ENCODE data around the gene PTPN7.
"Not testable (repeated sequence)": the region's sequence is repeated elsewhere in the genome, so short reads cannot be mapped to it uniquely, and the experiment has no call there.

Gene PTPN7

GRCh38 chr1:202189918-202190715 is 29.7 kb upstream of the PTPN7 start:
- H3K4me1 ChIP-seq (ENCODE audit: control insufficient read depth, insufficient read depth, low read length, poor library complexity, severe bottlenecking) = peaks cover 10% of the 10 kb centered on the region
- H3K27ac ChIP-seq (ENCODE audit: insufficient read depth, low read length, poor library complexity, severe bottlenecking) = no peak overlapping the region
- no peaks in the 10 kb centered on the region for H3K9me3 ChIP-seq (ENCODE audit: control insufficient read depth, low read length)
- DNase-seq = no peak
- H3K27me3 ChIP-seq (replicated peaks; ENCODE audit: control insufficient read depth, insufficient read depth, low read length, poor library complexity, severe bottlenecking) = peaks cover 12% of the 10 kb centered on the region
- no peak overlapping the region for H3K4me3 ChIP-seq (ENCODE audit: insufficient read depth, low read depth, low read length, poor library complexity, severe bottlenecking)
- no peaks in the 10 kb centered on the region for H3K36me3 ChIP-seq (ENCODE audit: control insufficient read depth, insufficient read depth, low read length)

DNA sequence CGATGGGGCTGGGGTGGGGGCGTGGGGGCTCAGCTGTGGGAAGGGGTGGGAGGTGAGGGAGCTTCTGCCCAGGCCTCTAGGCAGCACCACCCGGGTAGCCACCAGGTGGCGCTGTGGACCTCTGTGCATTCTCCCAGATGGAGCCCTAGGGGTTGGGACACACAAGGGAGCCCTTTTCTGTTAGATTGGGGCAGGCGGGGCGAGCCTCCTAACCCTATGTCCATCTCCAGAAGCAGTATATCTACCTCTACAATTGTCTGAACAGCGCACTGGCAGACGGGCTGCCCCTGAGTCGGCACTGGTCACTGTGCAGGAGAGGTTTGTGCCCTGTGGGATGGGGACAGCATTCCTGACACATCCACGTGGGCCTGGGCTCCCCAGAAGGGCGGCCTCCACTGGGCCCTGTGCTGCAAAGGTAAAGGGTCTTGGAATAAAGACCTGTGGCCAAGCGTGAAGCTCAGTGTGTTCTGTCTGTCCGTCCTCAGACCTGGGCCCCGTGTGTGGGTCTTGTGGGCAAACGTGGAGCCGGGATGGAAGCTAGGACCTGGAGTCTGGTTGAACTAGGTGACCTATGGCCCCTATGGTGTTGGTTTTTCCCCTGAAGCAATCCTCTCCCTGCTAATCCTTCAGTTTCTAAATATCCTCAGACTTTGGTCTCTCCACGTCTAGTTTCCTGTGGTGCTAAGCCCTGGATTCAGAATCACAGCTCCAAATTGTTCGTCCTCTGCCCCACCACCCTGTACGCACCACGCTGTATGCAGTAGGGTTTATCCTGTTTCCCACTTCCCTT is 28.8 kb upstream of the PTPN7 start:
- DNase-seq = peak; percentile 51 to 63 (median 59)
- Histone ChIP-seq H3K27me3 (replicated peaks; ENCODE audit: control insufficient read depth, insufficient read depth, low read length, poor library complexity, severe bottlenecking) (peaks cover 10% of the 10 kb centered on the region), H3K36me3 (ENCODE audit: control insufficient read depth, insufficient read depth, low read length) (no peaks in the 10 kb centered on the region), H3K4me1 (ENCODE audit: control insufficient read depth, insufficient read depth, low read length, poor library complexity, severe bottlenecking) (peaks cover 13% of the 10 kb centered on the region), H3K27ac (ENCODE audit: insufficient read depth, low read length, poor library complexity, severe bottlenecking) (no peak overlapping the region), H3K9me3 (ENCODE audit: control insufficient read depth, low read length) (no peaks in the 10 kb centered on the region), H3K4me3 (ENCODE audit: insufficient read depth, low read depth, low read length, poor library complexity, severe bottlenecking) (no peak overlapping the region)

DNA sequence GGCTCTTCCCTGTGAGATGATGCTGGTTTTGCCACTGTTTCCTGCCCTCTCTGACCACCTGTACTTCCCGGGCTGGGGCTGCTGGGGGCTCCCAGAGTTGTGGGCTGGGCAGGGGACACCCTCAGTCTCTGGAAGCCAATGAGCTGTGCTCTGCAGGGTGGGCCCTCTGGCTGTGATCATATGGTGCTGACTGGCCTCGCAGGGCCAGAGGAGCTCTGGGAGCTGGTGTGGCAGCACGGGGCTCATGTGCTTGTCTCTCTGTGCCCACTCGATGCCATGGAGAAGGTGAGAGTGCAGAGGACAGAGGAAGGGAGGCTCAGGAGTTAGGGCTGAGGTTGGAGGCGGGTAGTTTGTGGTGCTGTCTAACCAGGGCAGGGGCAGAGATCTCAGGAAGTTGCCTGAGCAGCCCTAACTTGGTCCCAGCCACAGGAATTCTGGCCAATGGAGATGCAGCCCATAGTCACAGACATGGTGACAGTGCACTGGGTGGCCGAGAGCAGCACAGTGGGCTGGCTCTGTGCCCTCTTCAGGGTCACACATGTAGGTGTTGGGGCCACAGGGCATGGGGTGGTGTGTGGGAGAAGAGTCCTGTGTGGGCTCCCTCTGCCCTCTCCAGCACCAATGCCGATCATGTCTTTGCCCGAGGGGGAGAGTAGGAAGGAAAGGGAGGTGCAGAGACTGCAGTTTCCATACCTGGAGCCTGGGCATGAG is 27.4 kb upstream of the PTPN7 start:
- Histone ChIP-seq H3K36me3 (ENCODE audit: control insufficient read depth, insufficient read depth, low read length) (no peaks in the 10 kb centered on the region), H3K4me1 (ENCODE audit: control insufficient read depth, insufficient read depth, low read length, poor library complexity, severe bottlenecking) (peaks cover 4% of the 10 kb centered on the region), H3K9me3 (ENCODE audit: control insufficient read depth, low read length) (no peaks in the 10 kb centered on the region), H3K27me3 (replicated peaks; ENCODE audit: control insufficient read depth, insufficient read depth, low read length, poor library complexity, severe bottlenecking) (no peaks in the 10 kb centered on the region), H3K27ac (ENCODE audit: insufficient read depth, low read length, poor library complexity, severe bottlenecking) (no peak overlapping the region), H3K4me3 (ENCODE audit: insufficient read depth, low read depth, low read length, poor library complexity, severe bottlenecking) (no peak overlapping the region)
- no peak for DNase-seq

- Histone ChIP-seq H3K27me3 (replicated peaks; ENCODE audit: control insufficient read depth, insufficient read depth, low read length, poor library complexity, severe bottlenecking) (no peaks in the 10 kb centered on the region), H3K36me3 (ENCODE audit: control insufficient read depth, insufficient read depth, low read length) (no peaks in the 10 kb centered on the region)
These were observed 26.8 kb upstream of the PTPN7 start for GRCh38 chr1:202187041-202187671.

DNA sequence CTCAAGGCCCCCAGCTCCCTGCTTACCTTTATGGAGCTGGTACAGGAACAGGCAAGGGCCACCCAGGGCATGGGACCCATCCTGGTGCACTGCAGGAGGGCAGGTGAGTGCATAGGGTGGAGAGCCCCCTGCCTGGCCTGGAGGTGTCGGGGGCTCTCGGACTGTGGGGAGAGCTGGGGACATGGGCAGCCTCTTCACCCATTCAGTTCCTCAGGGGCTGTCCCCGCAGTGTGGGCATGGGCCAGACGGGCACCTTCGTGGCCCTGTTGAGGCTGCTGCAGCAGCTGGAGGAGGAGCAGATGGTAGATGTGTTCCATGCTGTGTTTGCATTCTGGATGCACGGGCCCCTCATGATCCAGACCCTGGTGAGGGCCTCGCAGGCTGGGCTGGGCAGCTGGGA is 25.9 kb upstream of the PTPN7 start:
- no peak for DNase-seq
- H3K4me1 ChIP-seq (ENCODE audit: control insufficient read depth, insufficient read depth, low read length, poor library complexity, severe bottlenecking) = peaks cover 4% of the 10 kb centered on the region
- H3K36me3 ChIP-seq (ENCODE audit: control insufficient read depth, insufficient read depth, low read length) = no peaks in the 10 kb centered on the region
- no peak overlapping the region for H3K27ac ChIP-seq (ENCODE audit: insufficient read depth, low read length, poor library complexity, severe bottlenecking)
- no peaks in the 10 kb centered on the region for H3K9me3 ChIP-seq (ENCODE audit: control insufficient read depth, low read length)
- no peak overlapping the region for H3K4me3 ChIP-seq (ENCODE audit: insufficient read depth, low read depth, low read length, poor library complexity, severe bottlenecking)
- no peaks in the 10 kb centered on the region for H3K27me3 ChIP-seq (replicated peaks; ENCODE audit: control insufficient read depth, insufficient read depth, low read length, poor library complexity, severe bottlenecking)

More at GRCh38 chr1:202187041-202187671, 26.8 kb upstream of the PTPN7 start:
- H3K9me3 ChIP-seq (ENCODE audit: control insufficient read depth, low read length) = no peaks in the 10 kb centered on the region
- no peak overlapping the region for H3K4me3 ChIP-seq (ENCODE audit: insufficient read depth, low read depth, low read length, poor library complexity, severe bottlenecking)
- no peak for DNase-seq
- no peak overlapping the region for H3K27ac ChIP-seq (ENCODE audit: insufficient read depth, low read length, poor library complexity, severe bottlenecking)
- peaks cover 4% of the 10 kb centered on the region for H3K4me1 ChIP-seq (ENCODE audit: control insufficient read depth, insufficient read depth, low read length, poor library complexity, severe bottlenecking)

GRCh38 chr1:202184750-202185460 is 24.5 kb upstream of the PTPN7 start:
- H3K27me3 ChIP-seq (replicated peaks; ENCODE audit: control insufficient read depth, insufficient read depth, low read length, poor library complexity, severe bottlenecking) = no peaks in the 10 kb centered on the region
- peaks cover 4% of the 10 kb centered on the region for H3K4me1 ChIP-seq (ENCODE audit: control insufficient read depth, insufficient read depth, low read length, poor library complexity, severe bottlenecking)
- H3K27ac ChIP-seq (ENCODE audit: insufficient read depth, low read length, poor library complexity, severe bottlenecking) = no peak overlapping the region
- peak; percentile 44 to 63 (median 50) for DNase-seq
- H3K9me3 ChIP-seq (ENCODE audit: control insufficient read depth, low read length) = no peaks in the 10 kb centered on the region
- H3K4me3 ChIP-seq (ENCODE audit: insufficient read depth, low read depth, low read length, poor library complexity, severe bottlenecking) = no peak overlapping the region
- no peaks in the 10 kb centered on the region for H3K36me3 ChIP-seq (ENCODE audit: control insufficient read depth, insufficient read depth, low read length)

DNA sequence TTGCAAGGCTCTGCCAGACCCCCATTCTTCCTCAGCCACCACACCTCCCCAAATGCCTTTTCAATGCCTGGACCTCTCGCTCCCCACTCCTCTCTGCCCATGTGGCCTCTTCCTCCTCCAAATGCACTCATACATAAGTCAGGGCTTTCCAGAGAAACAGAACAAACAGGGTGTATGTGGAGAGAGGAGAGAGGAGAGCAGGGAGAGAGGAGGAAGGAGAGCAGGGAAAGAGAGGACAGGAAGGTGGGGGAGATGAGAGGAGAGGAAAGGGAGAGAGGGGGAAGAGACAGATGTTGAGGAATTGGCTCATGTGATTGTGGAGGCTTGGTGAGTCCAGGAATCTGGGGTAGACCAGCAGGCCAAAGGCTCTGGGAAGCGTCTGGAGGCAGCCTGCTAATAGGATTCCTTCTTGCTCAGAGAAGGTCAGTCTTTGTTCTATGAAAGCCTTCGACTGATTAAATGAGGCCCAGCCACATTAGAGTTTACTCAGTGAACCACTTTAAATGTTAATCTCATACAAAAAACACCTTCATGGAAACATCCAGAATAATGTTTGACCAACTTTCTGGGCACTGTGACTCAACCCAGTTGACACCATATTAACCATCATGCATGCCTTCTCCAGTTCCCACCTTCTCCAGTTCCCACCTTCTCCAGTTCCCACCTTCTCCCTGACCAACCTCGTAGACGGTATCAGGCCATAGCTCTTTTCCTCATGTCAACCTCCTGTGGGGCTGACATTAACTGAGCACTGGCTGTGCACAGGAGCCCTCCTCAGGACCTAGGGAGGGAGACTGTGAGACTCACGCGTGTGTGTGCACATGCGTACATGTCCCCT is 21.9 kb upstream of the PTPN7 start:
- Histone ChIP-seq H3K9me3 (ENCODE audit: control insufficient read depth, low read length) (no peaks in the 10 kb centered on the region), H3K4me3 (ENCODE audit: insufficient read depth, low read depth, low read length, poor library complexity, severe bottlenecking) (no peak overlapping the region), H3K4me1 (ENCODE audit: control insufficient read depth, insufficient read depth, low read length, poor library complexity, severe bottlenecking) (peaks cover 4% of the 10 kb centered on the region), H3K27ac (ENCODE audit: insufficient read depth, low read length, poor library complexity, severe bottlenecking) (no peak overlapping the region), H3K27me3 (replicated peaks; ENCODE audit: control insufficient read depth, insufficient read depth, low read length, poor library complexity, severe bottlenecking) (no peaks in the 10 kb centered on the region), H3K36me3 (ENCODE audit: control insufficient read depth, insufficient read depth, low read length) (no peaks in the 10 kb centered on the region)
- no peak for DNase-seq

DNA sequence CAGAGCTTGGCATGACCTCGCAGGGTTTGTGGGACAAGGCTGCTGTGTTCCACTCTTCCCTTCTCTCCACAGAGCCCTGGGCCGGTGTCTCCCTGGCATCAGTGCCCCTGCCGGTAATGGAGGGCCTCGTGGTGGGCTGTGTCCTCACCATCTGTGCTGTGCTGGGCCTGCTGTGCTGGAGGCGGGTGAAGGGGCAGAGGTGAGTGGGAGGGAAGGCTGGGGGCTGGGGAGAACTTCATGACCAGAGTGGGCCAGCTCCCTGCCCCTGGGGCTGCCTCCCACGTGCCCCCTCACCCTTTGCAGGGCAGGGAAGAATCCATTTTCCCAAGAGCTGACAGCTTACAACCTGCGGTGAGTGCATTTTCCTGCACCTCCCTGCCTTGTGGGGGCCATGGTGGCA is 21.2 kb upstream of the PTPN7 start:
- no peak overlapping the region for H3K4me3 ChIP-seq (ENCODE audit: insufficient read depth, low read depth, low read length, poor library complexity, severe bottlenecking)

DNA sequence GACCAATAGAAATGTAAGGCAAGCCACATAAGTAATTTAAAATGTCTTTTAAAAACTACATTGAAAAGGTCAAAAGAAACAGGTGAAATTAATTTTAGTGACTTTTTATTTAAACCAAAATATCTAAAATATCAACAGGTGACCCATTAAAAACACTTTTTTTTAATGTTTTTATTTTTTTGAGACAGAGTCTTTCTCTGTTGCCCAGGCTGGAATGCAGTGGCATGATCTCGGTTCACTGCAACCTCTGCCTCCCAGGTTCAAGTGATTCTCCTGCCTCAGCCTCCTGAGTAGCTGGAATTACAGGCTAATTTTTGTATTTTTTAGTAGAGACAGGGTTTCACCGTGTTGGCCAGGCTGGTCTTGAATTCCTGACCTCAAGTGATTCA is 20.3 kb upstream of the PTPN7 start:
- H3K27me3 ChIP-seq (replicated peaks; ENCODE audit: control insufficient read depth, insufficient read depth, low read length, poor library complexity, severe bottlenecking); H3K9me3 ChIP-seq (ENCODE audit: control insufficient read depth, low read length); H3K4me3 ChIP-seq (ENCODE audit: insufficient read depth, low read depth, low read length, poor library complexity, severe bottlenecking); H3K4me1 ChIP-seq (ENCODE audit: control insufficient read depth, insufficient read depth, low read length, poor library complexity, severe bottlenecking); H3K36me3 ChIP-seq (ENCODE audit: control insufficient read depth, insufficient read depth, low read length); H3K27ac ChIP-seq (ENCODE audit: insufficient read depth, low read length, poor library complexity, severe bottlenecking); DNase-seq: not testable (repeated sequence)

More for the DNA sequence above, 21.2 kb upstream of the PTPN7 start:
- Histone ChIP-seq H3K27me3 (replicated peaks; ENCODE audit: control insufficient read depth, insufficient read depth, low read length, poor library complexity, severe bottlenecking) (no peaks in the 10 kb centered on the region), H3K4me1 (ENCODE audit: control insufficient read depth, insufficient read depth, low read length, poor library complexity, severe bottlenecking) (peaks cover 4% of the 10 kb centered on the region), H3K36me3 (ENCODE audit: control insufficient read depth, insufficient read depth, low read length) (no peaks in the 10 kb centered on the region), H3K27ac (ENCODE audit: insufficient read depth, low read length, poor library complexity, severe bottlenecking) (no peak overlapping the region), H3K9me3 (ENCODE audit: control insufficient read depth, low read length) (no peaks in the 10 kb centered on the region)
- no peak for DNase-seq
